Astrocyte of the cerebellum (primary cell): ENCODE data around the gene ALOX5AP.

Experiments used
- DNase-seq: peaks from one replicate; pipeline ENCODE4 v3.0.0-alpha.2; 2011; ENCODE audit warnings: low read depth
- H3K4me3 ChIP-seq: 2 replicates; pipeline ENCODE4 v1.5.1; 2011; ENCODE audit warnings: mild to moderate bottlenecking, low read depth, low read length, moderate library complexity
- in situ Hi-C: cut with HindIII; loops from 2 replicates; pipeline ENCODE4 v1.10.0; 2017; ENCODE audit warnings: low sequenced_read_pairs
- TF ChIP-seq, protein P1 (sequence below): IDR thresholded peaks from 2 replicates; pipeline ENCODE4 v1.5.1; 2012; ENCODE audit warnings: low read length, low read depth, moderate library complexity, mild to moderate bottlenecking; ENCODE audit errors: missing control alignments

The ALOX5AP gene

DNA sequence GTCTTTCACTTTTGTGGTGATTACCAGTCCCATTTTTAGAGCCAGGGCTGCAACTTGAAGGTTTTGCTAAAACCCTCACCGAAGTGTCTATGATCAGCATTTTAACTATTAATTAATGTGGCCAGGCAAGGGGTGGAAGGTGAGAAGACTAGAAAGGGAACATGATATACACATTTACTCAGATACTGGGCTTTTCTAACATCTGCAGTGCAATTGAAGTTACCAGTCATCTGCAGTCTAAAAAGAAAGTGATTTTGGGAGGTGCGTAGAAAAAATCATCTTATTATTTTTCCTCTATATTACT, 481 bp downstream of the ALOX5AP start:
- TF ChIP-seq, protein P1, sequence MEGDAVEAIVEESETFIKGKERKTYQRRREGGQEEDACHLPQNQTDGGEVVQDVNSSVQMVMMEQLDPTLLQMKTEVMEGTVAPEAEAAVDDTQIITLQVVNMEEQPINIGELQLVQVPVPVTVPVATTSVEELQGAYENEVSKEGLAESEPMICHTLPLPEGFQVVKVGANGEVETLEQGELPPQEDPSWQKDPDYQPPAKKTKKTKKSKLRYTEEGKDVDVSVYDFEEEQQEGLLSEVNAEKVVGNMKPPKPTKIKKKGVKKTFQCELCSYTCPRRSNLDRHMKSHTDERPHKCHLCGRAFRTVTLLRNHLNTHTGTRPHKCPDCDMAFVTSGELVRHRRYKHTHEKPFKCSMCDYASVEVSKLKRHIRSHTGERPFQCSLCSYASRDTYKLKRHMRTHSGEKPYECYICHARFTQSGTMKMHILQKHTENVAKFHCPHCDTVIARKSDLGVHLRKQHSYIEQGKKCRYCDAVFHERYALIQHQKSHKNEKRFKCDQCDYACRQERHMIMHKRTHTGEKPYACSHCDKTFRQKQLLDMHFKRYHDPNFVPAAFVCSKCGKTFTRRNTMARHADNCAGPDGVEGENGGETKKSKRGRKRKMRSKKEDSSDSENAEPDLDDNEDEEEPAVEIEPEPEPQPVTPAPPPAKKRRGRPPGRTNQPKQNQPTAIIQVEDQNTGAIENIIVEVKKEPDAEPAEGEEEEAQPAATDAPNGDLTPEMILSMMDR: no peak
- DNase-seq: no peak
- in situ Hi-C loops: loop anchor here (5.0 kb wide), 1 partner anchor 61 kb away; no protein-coding TSS in a partner anchor
- H3K4me3 ChIP-seq: no peak overlapping the region

DNA sequence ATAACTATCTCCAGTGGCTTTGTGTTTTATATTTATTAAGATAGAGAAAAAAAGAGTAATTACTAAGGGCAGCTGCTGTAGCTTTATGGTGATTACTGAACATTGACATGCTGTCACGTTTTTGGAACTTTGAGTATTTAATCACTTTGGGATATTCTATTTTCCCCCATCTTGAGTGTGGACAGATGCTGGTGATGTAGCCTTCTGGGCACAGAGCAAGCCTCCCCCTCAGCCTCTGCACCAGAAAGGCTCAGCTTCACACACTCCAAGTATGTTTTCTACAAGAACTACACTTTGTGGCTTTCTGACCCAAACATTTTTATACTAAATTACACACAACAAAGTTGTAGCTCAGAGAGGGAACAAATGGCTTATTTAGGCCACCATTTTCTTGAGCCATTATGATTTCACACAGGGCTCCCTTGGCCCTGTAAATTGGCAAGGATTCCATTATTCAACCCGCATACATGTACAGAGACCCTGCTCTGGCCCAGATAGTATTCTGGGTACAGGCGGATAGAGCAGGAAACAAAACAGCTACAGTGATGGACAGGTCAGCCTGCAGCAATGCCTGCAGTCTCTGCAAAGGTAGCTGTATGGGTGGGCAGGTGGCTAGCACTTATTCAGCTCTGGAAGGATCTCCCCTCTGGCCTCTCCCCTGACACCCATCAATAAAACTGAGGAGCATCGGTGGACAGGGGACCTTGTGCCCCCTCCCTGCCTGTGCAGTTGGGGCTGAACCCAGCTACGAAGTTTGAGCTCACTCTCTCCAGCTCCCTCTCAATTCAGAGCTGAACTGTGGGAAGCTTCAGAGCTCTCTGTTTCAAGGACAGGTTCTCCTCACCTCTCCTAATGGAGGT, 1.3 kb downstream of the ALOX5AP start:
- no peak overlapping the region for H3K4me3 ChIP-seq
- no peak for DNase-seq
- in situ Hi-C loops: loop anchor here (5.0 kb wide), 1 partner anchor 61 kb away; no protein-coding TSS in a partner anchor
- TF ChIP-seq, protein P1: no peak

DNA sequence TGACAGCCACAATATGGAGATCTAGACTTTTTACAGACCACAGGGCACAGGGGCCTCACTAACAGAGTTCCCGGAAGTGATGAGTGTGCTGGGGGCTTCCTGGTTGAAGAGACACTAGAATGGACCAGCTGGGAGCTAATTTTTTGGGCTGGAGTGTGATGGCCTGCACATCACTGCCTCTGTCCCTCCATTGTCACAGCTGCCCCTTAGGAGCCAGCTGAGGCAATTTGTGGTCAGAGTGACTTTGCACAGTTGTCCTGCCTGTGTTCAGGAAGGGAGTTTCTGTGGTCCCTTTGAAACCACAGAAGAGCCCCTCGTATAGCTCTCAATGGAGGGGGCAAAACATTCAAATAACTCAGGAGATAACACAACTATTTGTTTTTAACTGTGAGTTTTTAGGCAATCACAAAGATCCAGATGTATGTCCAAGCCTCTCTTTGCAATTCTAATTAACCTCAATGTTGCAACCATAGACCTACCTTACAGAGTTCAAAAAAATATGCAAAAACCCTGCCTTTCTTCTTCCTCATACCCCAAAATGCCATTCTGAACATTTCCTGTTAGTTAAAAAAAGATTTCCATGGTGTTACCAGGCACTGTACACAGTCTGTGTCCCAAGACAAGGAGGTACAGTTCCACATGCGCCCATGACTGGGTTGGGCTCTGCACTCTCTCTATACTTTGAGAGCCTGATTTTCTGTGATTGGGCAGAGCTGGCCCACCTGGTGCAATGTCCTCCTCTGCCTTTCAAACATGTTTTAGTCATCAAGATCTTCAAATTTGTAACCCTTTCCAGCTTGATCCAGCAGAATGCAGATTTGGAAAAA, 2.4 kb downstream of the ALOX5AP start:
- DNase-seq: no peak
- H3K4me3 ChIP-seq: no peak overlapping the region
- in situ Hi-C loops: loop anchor here (5.0 kb wide), 1 partner anchor 60 kb away; no protein-coding TSS in a partner anchor
- TF ChIP-seq, protein P1: no peak

DNA sequence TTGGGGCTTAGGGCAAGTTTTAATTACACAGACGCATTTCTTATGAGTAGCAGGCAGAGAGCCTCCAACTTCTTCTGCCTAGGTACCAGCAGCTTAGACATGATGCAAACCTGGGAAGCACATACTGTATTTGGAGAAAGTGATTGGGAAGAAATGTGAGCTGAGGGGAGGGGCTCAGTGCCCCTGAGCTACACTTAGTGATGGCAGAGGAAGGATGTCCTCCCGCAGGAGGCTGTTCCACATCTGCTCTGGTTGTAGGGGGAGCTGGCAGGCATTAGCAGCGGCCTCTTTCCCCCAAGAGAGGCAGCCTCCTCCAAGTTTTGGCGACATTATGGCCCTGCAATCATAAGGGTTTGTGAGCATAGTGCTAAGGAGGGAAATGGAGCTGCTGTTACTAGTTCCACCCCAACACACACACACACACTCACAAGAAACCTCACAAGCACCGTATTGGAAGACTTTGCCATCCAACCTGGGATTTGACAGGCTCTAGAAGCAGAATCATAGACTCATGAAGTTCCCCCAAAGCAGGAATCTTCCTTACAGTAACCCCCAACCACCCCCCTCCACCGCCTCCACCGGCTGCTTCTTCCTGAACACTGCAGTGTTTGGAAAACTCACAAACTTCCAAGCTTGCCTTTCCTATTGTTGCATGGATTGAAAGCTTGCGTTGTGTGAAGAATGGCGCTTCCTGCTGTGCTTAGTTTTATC, 3.3 kb downstream of the ALOX5AP start:
- no peak for DNase-seq
- in situ Hi-C loops: loop anchor here (5.0 kb wide), 1 partner anchor 59 kb away; no protein-coding TSS in a partner anchor
- H3K4me3 ChIP-seq: no peak overlapping the region

DNA sequence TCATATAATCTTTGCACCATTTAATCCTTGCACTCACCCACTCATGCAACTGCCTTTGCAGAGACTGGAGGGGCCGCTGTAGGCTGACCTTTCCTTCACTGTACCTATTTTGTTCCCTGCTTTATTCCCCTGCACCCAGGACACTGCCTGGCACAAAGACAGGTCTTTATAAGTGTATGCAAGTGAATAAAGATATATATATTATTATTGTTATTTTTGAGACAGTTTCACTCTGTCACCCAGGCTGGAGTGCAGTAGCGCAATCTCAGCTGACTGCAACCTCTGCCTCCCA, 3.8 kb downstream of the ALOX5AP start:
- no peak overlapping the region for H3K4me3 ChIP-seq
- DNase-seq: no peak
- in situ Hi-C loops: loop anchor here (5.0 kb wide), 1 partner anchor 58 kb away; no protein-coding TSS in a partner anchor

More for the DNA sequence above, 3.3 kb downstream of the ALOX5AP start:
- TF ChIP-seq, protein P1: no peak

More for the DNA sequence above, 3.8 kb downstream of the ALOX5AP start:
- TF ChIP-seq, protein P1: no peak
